GM23338 (cell line): ENCODE results near the gene CECR2. TPM values are rescaled to one million over a fixed set of nuclear protein-coding genes. Genes with fewer than 3 reads are reported as not detected.

Source experiments
- ATAC-seq: fragments of 200-7000 bp; cut with Tn5 transposase; 3 replicates; pipeline ENCODE4 v1.9.1; 2020
- DNase-seq: peaks from one replicate; pipeline ENCODE4 v3.0.0-alpha.2; 2015; ENCODE audit warnings: low spot score
- H2AFZ ChIP-seq: fragments of 200-600 bp; sonication (generic); 2 replicates; pipeline ENCODE4 v1.8.0; 2016; ENCODE audit warnings: antibody characterized with exemption, mild to moderate bottlenecking, moderate library complexity
- H3F3A ChIP-seq: fragments of 200-600 bp; sonication (generic); replicated peaks from 2 replicates; pipeline ENCODE4 v1.8.0; 2017; ENCODE audit warnings: antibody characterized with exemption, mixed run types, low read depth
- H3K27ac ChIP-seq: fragments of 200-600 bp; sonication (generic); 2 replicates; pipeline ENCODE4 v1.6.1; 2016; ENCODE audit warnings: low read depth
- H3K27me3 ChIP-seq: fragments of 200-600 bp; sonication (generic); 2 replicates; pipeline ENCODE4 v1.8.0; 2016; ENCODE audit warnings: mild to moderate bottlenecking, mixed run types, moderate library complexity; ENCODE audit not compliant: insufficient read depth
- H3K36me3 ChIP-seq: fragments of 200-600 bp; sonication (generic); 2 replicates; pipeline ENCODE4 v1.8.0; 2016; ENCODE audit warnings: mild to moderate bottlenecking; ENCODE audit not compliant: insufficient read depth
- H3K4me1 ChIP-seq: fragments of 200-600 bp; sonication (generic); 2 replicates; pipeline ENCODE4 v1.8.0; 2016; ENCODE audit warnings: mild to moderate bottlenecking, moderate library complexity; ENCODE audit not compliant: insufficient read depth
- H3K4me2 ChIP-seq: fragments of 200-600 bp; sonication (generic); 2 replicates; pipeline ENCODE4 v1.7.1; 2017; ENCODE audit warnings: mixed run types
- H3K4me3 ChIP-seq: fragments of 200-600 bp; sonication (generic); 2 replicates; pipeline ENCODE4 v1.6.1; 2016; ENCODE audit warnings: mixed run types
- H3K79me2 ChIP-seq: fragments of 200-600 bp; sonication (generic); replicated peaks from 2 replicates; pipeline ENCODE4 v1.8.0; 2017; ENCODE audit warnings: mild to moderate bottlenecking; ENCODE audit not compliant: insufficient read depth
- H3K9me2 ChIP-seq: fragments of 200-600 bp; sonication (generic); 2 replicates; pipeline ENCODE4 v1.8.0; 2017; ENCODE audit not compliant: insufficient read depth
- H4K20me1 ChIP-seq: fragments of 200-600 bp; sonication (generic); replicated peaks from 2 replicates; pipeline ENCODE4 v1.8.0; 2017; ENCODE audit warnings: mild to moderate bottlenecking; ENCODE audit not compliant: insufficient read depth
- H3K27ac Mint-ChIP-seq: 2 replicates; pipeline ENCODE4 v1.8.0; 2020; ENCODE audit warnings: inconsistent platforms, mild to moderate bottlenecking, moderate library complexity, mixed read lengths
- H3K27me3 Mint-ChIP-seq: 3 replicates; pipeline ENCODE4 v1.8.0; 2022; ENCODE audit warnings: low read depth, mild to moderate bottlenecking, moderate library complexity, mixed read lengths, inconsistent platforms; ENCODE audit not compliant: insufficient read depth, poor library complexity
- H3K36me3 Mint-ChIP-seq: 3 replicates; pipeline ENCODE4 v1.8.0; 2021; ENCODE audit warnings: low read depth, mild to moderate bottlenecking, inconsistent platforms, moderate library complexity, mixed read lengths
- H3K4me1 Mint-ChIP-seq: 3 replicates; pipeline ENCODE4 v1.8.0; 2020; ENCODE audit warnings: mild to moderate bottlenecking, inconsistent platforms, mixed read lengths
- H3K4me3 Mint-ChIP-seq: 3 replicates; pipeline ENCODE4 v1.8.0; 2021; ENCODE audit warnings: moderate library complexity, mild to moderate bottlenecking, inconsistent platforms, mixed read lengths
- H3K9me3 Mint-ChIP-seq: 3 replicates; pipeline ENCODE4 v1.8.0; 2020; ENCODE audit warnings: moderate library complexity, mild to moderate bottlenecking, inconsistent platforms, mixed read lengths
- CREB1 ChIP-seq: fragments of 250-450 bp; sonication (Bioruptor Pico); IDR thresholded peaks from 2 replicates; pipeline ENCODE4 v1.5.0; 2020; ENCODE audit warnings: low read depth, mild to moderate bottlenecking, moderate library complexity
- CTCF ChIP-seq, 2 experiments: fragments of 200-600 bp in 1 of 2; sonication (generic) in 1 of 2; conservative IDR thresholded peaks; 2 replicates each; pipeline versions ENCODE4 v1.5.1 to v1.6.1; 2016 to 2017; ENCODE audit warnings: antibody characterized with exemption in 2 of 2, low read depth in 2 of 2, mild to moderate bottlenecking in 2 of 2, moderate library complexity in 1 of 2
- ETS1 ChIP-seq: IDR thresholded peaks from 2 replicates; pipeline ENCODE4 v1.6.1; 2016; ENCODE audit warnings: antibody characterized with exemption
- EZH2 ChIP-seq: fragments of 200-600 bp; sonication (generic); IDR thresholded peaks from one replicate; pipeline ENCODE4 v1.8.0; 2017; ENCODE audit warnings: antibody characterized with exemption, mild to moderate bottlenecking, low read depth; ENCODE audit not compliant: unreplicated experiment
- EZH2phosphoT487 ChIP-seq: fragments of 200-600 bp; sonication (generic); IDR thresholded peaks from one replicate; pipeline ENCODE4 v1.8.1; 2018; ENCODE audit warnings: antibody characterized with exemption; ENCODE audit not compliant: unreplicated experiment
- JUNB ChIP-seq: IDR thresholded peaks from one replicate; pipeline ENCODE4 v1.6.1; 2016; ENCODE audit warnings: antibody characterized with exemption; ENCODE audit not compliant: unreplicated experiment
- NANOG ChIP-seq: IDR thresholded peaks from 2 replicates; pipeline ENCODE4 v1.6.1; 2016; ENCODE audit warnings: antibody characterized with exemption, borderline replicate concordance
- POLR2AphosphoS5 ChIP-seq: IDR thresholded peaks from 2 replicates; pipeline ENCODE4 v1.6.1; 2016; ENCODE audit warnings: antibody characterized with exemption, low read depth
- STAT1 ChIP-seq: IDR thresholded peaks from one replicate; pipeline ENCODE4 v1.6.1; 2016; ENCODE audit warnings: antibody characterized with exemption; ENCODE audit not compliant: unreplicated experiment
- ZNF114 ChIP-seq: fragments of 250-450 bp; sonication (Bioruptor Pico); IDR thresholded peaks from 2 replicates; pipeline ENCODE4 v1.5.0; 2020; ENCODE audit warnings: mild to moderate bottlenecking, moderate library complexity
- ZNF331 ChIP-seq: fragments of 250-450 bp; sonication (Bioruptor Pico); IDR thresholded peaks from 2 replicates; pipeline ENCODE4 v1.5.0; 2020; ENCODE audit warnings: low read depth, mild to moderate bottlenecking, moderate library complexity
- polyA plus RNA-seq: library from polyadenylated mRNA; unstranded; fragments of >200 nt; fragmentation: Nextera tagmentation; extraction: Ambion mirVana; gene quantifications from 2 replicates; pipeline ENCODE4 v1.2.1, GENCODE V29; 2016
- total RNA-seq: library from RNA; depleted of rRNA; stranded (reverse); fragments of >200 nt; shearing (Covaris generic); gene quantifications from 2 replicates; pipeline ENCODE4 v1.2.3, GENCODE V29; 2014
- TF ChIP-seq, protein P1 (sequence below): fragments of 250-450 bp; sonication (Bioruptor Pico); IDR thresholded peaks from 2 replicates; pipeline ENCODE4 v1.5.0; 2020; ENCODE audit warnings: mild to moderate bottlenecking, moderate library complexity
- TF ChIP-seq, protein P2 (sequence below): IDR thresholded peaks from one replicate; pipeline ENCODE4 v1.6.1; 2018; ENCODE audit warnings: antibody characterized with exemption; ENCODE audit not compliant: unreplicated experiment

Gene CECR2
- total and polyA plus RNA-seq, 2 experiments from 2014 or later, result 18.4 to 110 TPM

DNA sequence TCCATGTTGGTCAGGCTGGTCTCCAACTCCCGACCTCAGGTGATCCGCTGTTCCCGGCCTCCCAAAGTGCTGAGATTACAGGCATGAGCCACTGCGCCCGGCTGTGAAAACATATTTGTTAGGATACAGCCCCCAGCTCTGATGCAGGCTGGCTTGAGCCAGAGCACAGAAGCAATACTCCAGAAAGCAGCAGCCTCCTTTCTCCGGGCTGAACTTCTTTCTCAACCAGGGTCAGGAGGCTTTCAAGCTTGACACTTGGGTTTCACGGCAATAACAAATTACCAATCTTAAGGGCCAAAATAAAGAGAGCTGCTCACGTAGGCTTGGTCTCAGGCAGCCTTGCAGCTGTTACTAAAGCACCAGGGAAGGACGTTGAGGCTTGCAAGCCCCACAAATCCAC, 10.8 kb upstream of the CECR2 start:
- H2AFZ ChIP-seq, result peak overlapping the region; percentile 72; the same call in 1 of the 2 replicates
- H3K79me2 ChIP-seq, result no peaks in the 10 kb centered on the region
- no peaks in the 10 kb centered on the region for H3K9me2 ChIP-seq
- no peaks in the 10 kb centered on the region for H3K36me3 ChIP-seq
- TF ChIP-seq EZH2 (no peak), STAT1 (no peak), ETS1 (no peak), CTCF (conservative IDR thresholded peaks at IDR 0.05; ENCODE audit: low read depth in 2 of 2) (no peak), NANOG (no peak), JUNB (no peak), EZH2phosphoT487 (no peak), POLR2AphosphoS5 (no peak), CREB1 (CRISPR knock-in tag) (no peak), ZNF114 (CRISPR knock-in tag) (no peak), ZNF331 (CRISPR knock-in tag) (no peak)
- TF ChIP-seq, protein P1, sequence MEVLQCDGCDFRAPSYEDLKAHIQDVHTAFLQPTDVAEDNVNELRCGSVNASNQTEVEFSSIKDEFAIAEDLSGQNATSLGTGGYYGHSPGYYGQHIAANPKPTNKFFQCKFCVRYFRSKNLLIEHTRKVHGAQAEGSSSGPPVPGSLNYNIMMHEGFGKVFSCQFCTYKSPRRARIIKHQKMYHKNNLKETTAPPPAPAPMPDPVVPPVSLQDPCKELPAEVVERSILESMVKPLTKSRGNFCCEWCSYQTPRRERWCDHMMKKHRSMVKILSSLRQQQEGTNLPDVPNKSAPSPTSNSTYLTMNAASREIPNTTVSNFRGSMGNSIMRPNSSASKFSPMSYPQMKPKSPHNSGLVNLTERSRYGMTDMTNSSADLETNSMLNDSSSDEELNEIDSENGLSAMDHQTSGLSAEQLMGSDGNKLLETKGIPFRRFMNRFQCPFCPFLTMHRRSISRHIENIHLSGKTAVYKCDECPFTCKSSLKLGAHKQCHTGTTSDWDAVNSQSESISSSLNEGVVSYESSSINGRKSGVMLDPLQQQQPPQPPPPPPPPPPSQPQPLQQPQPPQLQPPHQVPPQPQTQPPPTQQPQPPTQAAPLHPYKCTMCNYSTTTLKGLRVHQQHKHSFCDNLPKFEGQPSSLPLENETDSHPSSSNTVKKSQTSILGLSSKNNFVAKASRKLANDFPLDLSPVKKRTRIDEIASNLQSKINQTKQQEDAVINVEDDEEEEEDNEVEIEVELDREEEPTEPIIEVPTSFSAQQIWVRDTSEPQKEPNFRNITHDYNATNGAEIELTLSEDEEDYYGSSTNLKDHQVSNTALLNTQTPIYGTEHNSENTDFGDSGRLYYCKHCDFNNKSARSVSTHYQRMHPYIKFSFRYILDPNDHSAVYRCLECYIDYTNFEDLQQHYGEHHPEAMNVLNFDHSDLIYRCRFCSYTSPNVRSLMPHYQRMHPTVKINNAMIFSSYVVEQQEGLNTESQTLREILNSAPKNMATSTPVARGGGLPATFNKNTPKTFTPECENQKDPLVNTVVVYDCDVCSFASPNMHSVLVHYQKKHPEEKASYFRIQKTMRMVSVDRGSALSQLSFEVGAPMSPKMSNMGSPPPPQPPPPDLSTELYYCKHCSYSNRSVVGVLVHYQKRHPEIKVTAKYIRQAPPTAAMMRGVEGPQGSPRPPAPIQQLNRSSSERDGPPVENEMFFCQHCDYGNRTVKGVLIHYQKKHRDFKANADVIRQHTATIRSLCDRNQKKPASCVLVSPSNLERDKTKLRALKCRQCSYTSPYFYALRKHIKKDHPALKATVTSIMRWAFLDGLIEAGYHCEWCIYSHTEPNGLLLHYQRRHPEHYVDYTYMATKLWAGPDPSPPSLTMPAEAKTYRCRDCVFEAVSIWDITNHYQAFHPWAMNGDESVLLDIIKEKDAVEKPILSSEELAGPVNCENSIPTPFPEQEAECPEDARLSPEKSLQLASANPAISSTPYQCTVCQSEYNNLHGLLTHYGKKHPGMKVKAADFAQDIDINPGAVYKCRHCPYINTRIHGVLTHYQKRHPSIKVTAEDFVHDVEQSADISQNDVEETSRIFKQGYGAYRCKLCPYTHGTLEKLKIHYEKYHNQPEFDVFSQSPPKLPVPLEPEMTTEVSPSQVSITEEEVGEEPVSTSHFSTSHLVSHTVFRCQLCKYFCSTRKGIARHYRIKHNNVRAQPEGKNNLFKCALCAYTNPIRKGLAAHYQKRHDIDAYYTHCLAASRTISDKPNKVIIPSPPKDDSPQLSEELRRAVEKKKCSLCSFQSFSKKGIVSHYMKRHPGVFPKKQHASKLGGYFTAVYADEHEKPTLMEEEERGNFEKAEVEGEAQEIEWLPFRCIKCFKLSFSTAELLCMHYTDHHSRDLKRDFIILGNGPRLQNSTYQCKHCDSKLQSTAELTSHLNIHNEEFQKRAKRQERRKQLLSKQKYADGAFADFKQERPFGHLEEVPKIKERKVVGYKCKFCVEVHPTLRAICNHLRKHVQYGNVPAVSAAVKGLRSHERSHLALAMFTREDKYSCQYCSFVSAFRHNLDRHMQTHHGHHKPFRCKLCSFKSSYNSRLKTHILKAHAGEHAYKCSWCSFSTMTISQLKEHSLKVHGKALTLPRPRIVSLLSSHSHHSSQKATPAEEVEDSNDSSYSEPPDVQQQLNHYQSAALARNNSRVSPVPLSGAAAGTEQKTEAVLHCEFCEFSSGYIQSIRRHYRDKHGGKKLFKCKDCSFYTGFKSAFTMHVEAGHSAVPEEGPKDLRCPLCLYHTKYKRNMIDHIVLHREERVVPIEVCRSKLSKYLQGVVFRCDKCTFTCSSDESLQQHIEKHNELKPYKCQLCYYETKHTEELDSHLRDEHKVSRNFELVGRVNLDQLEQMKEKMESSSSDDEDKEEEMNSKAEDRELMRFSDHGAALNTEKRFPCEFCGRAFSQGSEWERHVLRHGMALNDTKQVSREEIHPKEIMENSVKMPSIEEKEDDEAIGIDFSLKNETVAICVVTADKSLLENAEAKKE (CRISPR knock-in tag), result no peak
- TF ChIP-seq, protein P2, sequence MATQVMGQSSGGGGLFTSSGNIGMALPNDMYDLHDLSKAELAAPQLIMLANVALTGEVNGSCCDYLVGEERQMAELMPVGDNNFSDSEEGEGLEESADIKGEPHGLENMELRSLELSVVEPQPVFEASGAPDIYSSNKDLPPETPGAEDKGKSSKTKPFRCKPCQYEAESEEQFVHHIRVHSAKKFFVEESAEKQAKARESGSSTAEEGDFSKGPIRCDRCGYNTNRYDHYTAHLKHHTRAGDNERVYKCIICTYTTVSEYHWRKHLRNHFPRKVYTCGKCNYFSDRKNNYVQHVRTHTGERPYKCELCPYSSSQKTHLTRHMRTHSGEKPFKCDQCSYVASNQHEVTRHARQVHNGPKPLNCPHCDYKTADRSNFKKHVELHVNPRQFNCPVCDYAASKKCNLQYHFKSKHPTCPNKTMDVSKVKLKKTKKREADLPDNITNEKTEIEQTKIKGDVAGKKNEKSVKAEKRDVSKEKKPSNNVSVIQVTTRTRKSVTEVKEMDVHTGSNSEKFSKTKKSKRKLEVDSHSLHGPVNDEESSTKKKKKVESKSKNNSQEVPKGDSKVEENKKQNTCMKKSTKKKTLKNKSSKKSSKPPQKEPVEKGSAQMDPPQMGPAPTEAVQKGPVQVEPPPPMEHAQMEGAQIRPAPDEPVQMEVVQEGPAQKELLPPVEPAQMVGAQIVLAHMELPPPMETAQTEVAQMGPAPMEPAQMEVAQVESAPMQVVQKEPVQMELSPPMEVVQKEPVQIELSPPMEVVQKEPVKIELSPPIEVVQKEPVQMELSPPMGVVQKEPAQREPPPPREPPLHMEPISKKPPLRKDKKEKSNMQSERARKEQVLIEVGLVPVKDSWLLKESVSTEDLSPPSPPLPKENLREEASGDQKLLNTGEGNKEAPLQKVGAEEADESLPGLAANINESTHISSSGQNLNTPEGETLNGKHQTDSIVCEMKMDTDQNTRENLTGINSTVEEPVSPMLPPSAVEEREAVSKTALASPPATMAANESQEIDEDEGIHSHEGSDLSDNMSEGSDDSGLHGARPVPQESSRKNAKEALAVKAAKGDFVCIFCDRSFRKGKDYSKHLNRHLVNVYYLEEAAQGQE, result no peak
- Mint-ChIP-seq H3K27ac (no peak overlapping the region), H3K36me3 (no peaks in the 10 kb centered on the region), H3K4me1 (peaks cover 2% of the 10 kb centered on the region; the same call in 1 of the 3 replicates), H3K27me3 (no peaks in the 10 kb centered on the region), H3K4me3 (no peak overlapping the region), H3K9me3 (no peaks in the 10 kb centered on the region; the same call in 2 of the 3 replicates)
- no peaks in the 10 kb centered on the region for H3K4me1 ChIP-seq
- H3F3A ChIP-seq, result no peaks in the 10 kb centered on the region
- no peaks in the 10 kb centered on the region for H4K20me1 ChIP-seq
- no peak overlapping the region for H3K4me2 ChIP-seq
- no peak overlapping the region for H3K27ac ChIP-seq
- ATAC-seq (no peak), DNase-seq (no peak)
- H3K27me3 ChIP-seq, result no peaks in the 10 kb centered on the region
- no peak overlapping the region for H3K4me3 ChIP-seq
